ENCODE measurements around the gene MOB2.

MOB2 gene

GRCh38 chr11:1478011-1478410, 8.6 kb downstream of the MOB2 start:
- no peak overlapping the region for H3K4me2 ChIP-seq (ENCODE audit: low read depth, low read length, poor library complexity, severe bottlenecking)
- no peaks in the 10 kb centered on the region for H3K27me3 ChIP-seq (ENCODE audit: low read length)
- no peak overlapping the region for H3K9ac ChIP-seq (ENCODE audit: low read length)
- no peaks in the 10 kb centered on the region for H3K36me3 ChIP-seq (ENCODE audit: low read length)
- no peaks in the 10 kb centered on the region for H3K9me2 ChIP-seq (replicated peaks; ENCODE audit: insufficient read depth, low read length)
- no peaks in the 10 kb centered on the region for H3F3A ChIP-seq (ENCODE audit: insufficient read depth)
- H4K20me1 ChIP-seq (ENCODE audit: low read depth, low read length), result no peaks in the 10 kb centered on the region
- H3K9me3 ChIP-seq (ENCODE audit: insufficient read depth, low read length), result no peaks in the 10 kb centered on the region
- no peak for TF ChIP-seq CTCF (IDR thresholded peaks at IDR 0.05; ENCODE audit: insufficient read depth, low read length, poor library complexity, severe bottlenecking)
- TF ChIP-seq EZH2phosphoT487 (conservative IDR thresholded peaks at IDR 0.05; ENCODE audit: low read length), result no peak
- no peak overlapping the region for H3K4me3 ChIP-seq (ENCODE audit: insufficient read depth, low read length, poor library complexity, severe bottlenecking)
- no peak overlapping the region for H3K27ac ChIP-seq (ENCODE audit: low read depth, low read length)
- H2AFZ ChIP-seq (ENCODE audit: low read depth, low read length, severe bottlenecking), result no peak overlapping the region
- no peaks in the 10 kb centered on the region for H3K79me2 ChIP-seq (ENCODE audit: insufficient read depth, low read length)

GRCh38 chr11:1476940-1477736, 9.4 kb downstream of the MOB2 start:
- H4K20me1 ChIP-seq (ENCODE audit: low read depth, low read length), result no peaks in the 10 kb centered on the region
- no peaks in the 10 kb centered on the region for H3K79me2 ChIP-seq (ENCODE audit: insufficient read depth, low read length)
- H3K27ac ChIP-seq (ENCODE audit: low read depth, low read length), result no peak overlapping the region
- no peaks in the 10 kb centered on the region for H3K36me3 ChIP-seq (ENCODE audit: low read length)
- H3K4me2 ChIP-seq (ENCODE audit: low read depth, low read length, poor library complexity, severe bottlenecking), result no peak overlapping the region
- H3K4me3 ChIP-seq (ENCODE audit: insufficient read depth, low read length, poor library complexity, severe bottlenecking), result no peak overlapping the region
- TF ChIP-seq EZH2phosphoT487 (conservative IDR thresholded peaks at IDR 0.05; ENCODE audit: low read length), result no peak
- no peak for TF ChIP-seq CTCF (IDR thresholded peaks at IDR 0.05; ENCODE audit: insufficient read depth, low read length, poor library complexity, severe bottlenecking)
- H3K9me3 ChIP-seq (ENCODE audit: insufficient read depth, low read length), result no peaks in the 10 kb centered on the region
- H3K9me2 ChIP-seq (replicated peaks; ENCODE audit: insufficient read depth, low read length), result no peaks in the 10 kb centered on the region
- H3F3A ChIP-seq (ENCODE audit: insufficient read depth), result no peaks in the 10 kb centered on the region
- no peak overlapping the region for H3K9ac ChIP-seq (ENCODE audit: low read length)
- no peaks in the 10 kb centered on the region for H3K27me3 ChIP-seq (ENCODE audit: low read length)
- no peak overlapping the region for H2AFZ ChIP-seq (ENCODE audit: low read depth, low read length, severe bottlenecking)

- no peaks in the 10 kb centered on the region for H3K27me3 ChIP-seq (ENCODE audit: low read length)
- H3K4me2 ChIP-seq (ENCODE audit: low read depth, low read length, poor library complexity, severe bottlenecking), result no peak overlapping the region
- H3K36me3 ChIP-seq (ENCODE audit: low read length), result no peaks in the 10 kb centered on the region
- TF ChIP-seq EZH2phosphoT487 (conservative IDR thresholded peaks at IDR 0.05; ENCODE audit: low read length) (no peak), CTCF (IDR thresholded peaks at IDR 0.05; ENCODE audit: insufficient read depth, low read length, poor library complexity, severe bottlenecking) (no peak)
- H3F3A ChIP-seq (ENCODE audit: insufficient read depth), result no peaks in the 10 kb centered on the region
- no peaks in the 10 kb centered on the region for H3K79me2 ChIP-seq (ENCODE audit: insufficient read depth, low read length)
- no peak overlapping the region for H3K27ac ChIP-seq (ENCODE audit: low read depth, low read length)
- no peak overlapping the region for H2AFZ ChIP-seq (ENCODE audit: low read depth, low read length, severe bottlenecking)
- H3K9me3 ChIP-seq (ENCODE audit: insufficient read depth, low read length), result no peaks in the 10 kb centered on the region
- H3K9me2 ChIP-seq (replicated peaks; ENCODE audit: insufficient read depth, low read length), result no peaks in the 10 kb centered on the region
- no peak overlapping the region for H3K4me3 ChIP-seq (ENCODE audit: insufficient read depth, low read length, poor library complexity, severe bottlenecking)
- no peaks in the 10 kb centered on the region for H4K20me1 ChIP-seq (ENCODE audit: low read depth, low read length)
- no peak overlapping the region for H3K9ac ChIP-seq (ENCODE audit: low read length)
Measured at GRCh38 chr11:1475841-1476240, 10.7 kb downstream of the MOB2 start.
